Measurements from ENCODE around the gene IL19.

IL19 gene

GRCh38 chr1:206793620-206794019 is 23.0 kb downstream of the IL19 start:
- Histone ChIP-seq H3K4me2 (ENCODE audit: insufficient read depth, low read length) (no peak overlapping the region), H3K9ac (ENCODE audit: low read depth, low read length) (no peak overlapping the region), H3K27ac (ENCODE audit: low read length) (no peak overlapping the region), H3K9me3 (ENCODE audit: insufficient read depth, low read length, severe bottlenecking) (no peaks in the 10 kb centered on the region), H2AFZ (ENCODE audit: low read depth, low read length) (no peak overlapping the region), H3K27me3 (ENCODE audit: insufficient read depth, low read length, poor library complexity) (no peaks in the 10 kb centered on the region), H3K36me3 (ENCODE audit: insufficient read depth, low read length) (no peaks in the 10 kb centered on the region), H4K20me1 (ENCODE audit: insufficient read depth, low read length) (no peaks in the 10 kb centered on the region), H3K4me1 (ENCODE audit: insufficient read depth, low read length) (peaks cover 18% of the 10 kb centered on the region), H3K79me2 (ENCODE audit: insufficient read depth, low read length) (no peaks in the 10 kb centered on the region), H3K4me3 (ENCODE audit: low read depth in 1 of 2, low read length in 2 of 2) (no peak overlapping the region)
- TF ChIP-seq EZH2 (IDR thresholded peaks at IDR 0.05; ENCODE audit: borderline replicate concordance, low read depth, low read length, severe bottlenecking), result no peak
- TF ChIP-seq, protein P1, sequence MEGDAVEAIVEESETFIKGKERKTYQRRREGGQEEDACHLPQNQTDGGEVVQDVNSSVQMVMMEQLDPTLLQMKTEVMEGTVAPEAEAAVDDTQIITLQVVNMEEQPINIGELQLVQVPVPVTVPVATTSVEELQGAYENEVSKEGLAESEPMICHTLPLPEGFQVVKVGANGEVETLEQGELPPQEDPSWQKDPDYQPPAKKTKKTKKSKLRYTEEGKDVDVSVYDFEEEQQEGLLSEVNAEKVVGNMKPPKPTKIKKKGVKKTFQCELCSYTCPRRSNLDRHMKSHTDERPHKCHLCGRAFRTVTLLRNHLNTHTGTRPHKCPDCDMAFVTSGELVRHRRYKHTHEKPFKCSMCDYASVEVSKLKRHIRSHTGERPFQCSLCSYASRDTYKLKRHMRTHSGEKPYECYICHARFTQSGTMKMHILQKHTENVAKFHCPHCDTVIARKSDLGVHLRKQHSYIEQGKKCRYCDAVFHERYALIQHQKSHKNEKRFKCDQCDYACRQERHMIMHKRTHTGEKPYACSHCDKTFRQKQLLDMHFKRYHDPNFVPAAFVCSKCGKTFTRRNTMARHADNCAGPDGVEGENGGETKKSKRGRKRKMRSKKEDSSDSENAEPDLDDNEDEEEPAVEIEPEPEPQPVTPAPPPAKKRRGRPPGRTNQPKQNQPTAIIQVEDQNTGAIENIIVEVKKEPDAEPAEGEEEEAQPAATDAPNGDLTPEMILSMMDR (IDR thresholded peaks at IDR 0.05; ENCODE audit: borderline replicate concordance, extremely low read depth, low read length, poor library complexity, severe bottlenecking), result no peak
- ATAC-seq (ENCODE audit: insufficient read depth, low read depth) (no peak), DNase-seq (no peak)

DNA sequence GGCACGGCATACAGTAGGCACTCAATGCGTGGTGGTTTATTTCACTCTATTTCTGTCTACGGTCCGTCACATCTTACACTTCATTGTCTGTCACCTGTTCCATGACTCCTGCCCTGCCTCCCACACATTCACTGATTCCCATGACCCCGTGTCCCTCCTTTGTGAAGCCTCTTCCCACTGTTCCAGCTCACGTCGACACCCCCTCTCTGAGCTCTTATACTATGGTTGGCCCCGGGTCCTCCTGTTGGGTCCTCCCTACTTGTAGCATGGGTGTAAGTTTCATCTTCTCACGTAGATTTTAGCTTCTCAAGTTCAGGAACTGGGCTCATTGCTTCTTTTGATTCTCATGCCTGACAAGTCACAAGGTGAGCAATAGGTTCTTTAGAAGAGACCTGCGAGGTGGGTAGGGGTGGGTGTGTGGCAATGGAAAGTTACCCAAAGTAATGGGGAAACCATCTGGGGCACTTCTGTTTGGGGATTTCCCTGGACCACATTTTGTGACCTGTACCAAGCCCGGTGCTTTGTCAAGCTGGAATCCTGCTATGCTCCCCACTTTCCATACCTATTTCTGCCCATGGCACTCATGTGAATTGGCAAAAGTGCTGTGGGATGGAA is 23.8 kb downstream of the IL19 start:
- no peak for TF ChIP-seq EZH2 (IDR thresholded peaks at IDR 0.05; ENCODE audit: borderline replicate concordance, low read depth, low read length, severe bottlenecking)
- TF ChIP-seq, protein P1 (IDR thresholded peaks at IDR 0.05; ENCODE audit: borderline replicate concordance, extremely low read depth, low read length, poor library complexity, severe bottlenecking), result no peak
- Histone ChIP-seq H3K4me2 (ENCODE audit: insufficient read depth, low read length) (no peak overlapping the region), H3K36me3 (ENCODE audit: insufficient read depth, low read length) (no peaks in the 10 kb centered on the region), H3K9ac (ENCODE audit: low read depth, low read length) (no peak overlapping the region), H4K20me1 (ENCODE audit: insufficient read depth, low read length) (no peaks in the 10 kb centered on the region), H2AFZ (ENCODE audit: low read depth, low read length) (no peak overlapping the region), H3K27me3 (ENCODE audit: insufficient read depth, low read length, poor library complexity) (no peaks in the 10 kb centered on the region), H3K4me3 (ENCODE audit: low read depth in 1 of 2, low read length in 2 of 2) (no peak overlapping the region), H3K27ac (ENCODE audit: low read length) (no peak overlapping the region), H3K9me3 (ENCODE audit: insufficient read depth, low read length, severe bottlenecking) (no peaks in the 10 kb centered on the region), H3K4me1 (ENCODE audit: insufficient read depth, low read length) (peaks cover 18% of the 10 kb centered on the region), H3K79me2 (ENCODE audit: insufficient read depth, low read length) (no peaks in the 10 kb centered on the region)
- DNase-seq (no peak), ATAC-seq (ENCODE audit: insufficient read depth, low read depth) (no peak)

- Histone ChIP-seq H3K9ac (ENCODE audit: low read depth, low read length) (no peak overlapping the region), H3K36me3 (ENCODE audit: insufficient read depth, low read length) (no peaks in the 10 kb centered on the region), H3K4me1 (ENCODE audit: insufficient read depth, low read length) (peaks cover 17% of the 10 kb centered on the region), H3K9me3 (ENCODE audit: insufficient read depth, low read length, severe bottlenecking) (no peaks in the 10 kb centered on the region), H4K20me1 (ENCODE audit: insufficient read depth, low read length) (no peaks in the 10 kb centered on the region), H3K27ac (ENCODE audit: low read length) (no peak overlapping the region), H2AFZ (ENCODE audit: low read depth, low read length) (no peak overlapping the region), H3K4me2 (ENCODE audit: insufficient read depth, low read length) (no peak overlapping the region), H3K27me3 (ENCODE audit: insufficient read depth, low read length, poor library complexity) (no peaks in the 10 kb centered on the region), H3K79me2 (ENCODE audit: insufficient read depth, low read length) (no peaks in the 10 kb centered on the region), H3K4me3 (ENCODE audit: low read depth in 1 of 2, low read length in 2 of 2) (no peak overlapping the region)
- DNase-seq (no peak), ATAC-seq (ENCODE audit: insufficient read depth, low read depth) (no peak)
- TF ChIP-seq, protein P1 (IDR thresholded peaks at IDR 0.05; ENCODE audit: borderline replicate concordance, extremely low read depth, low read length, poor library complexity, severe bottlenecking), result no peak
- no peak for TF ChIP-seq EZH2 (IDR thresholded peaks at IDR 0.05; ENCODE audit: borderline replicate concordance, low read depth, low read length, severe bottlenecking)
Observed at GRCh38 chr1:206796116-206796515, 25.5 kb downstream of the IL19 start.
